CD8-positive, alpha-beta memory T cell (primary cell): ENCODE results near the gene MAGI2. TPM values are rescaled to one million over a fixed set of nuclear protein-coding genes. Genes with fewer than 3 reads are reported as not detected.

Source experiments
- CTCF ChIA-PET: fragments of 350-600 bp; sonication (Branson Sonifier 250); formaldehyde crosslinking; loops from one replicate; lab custom pipeline; 2021; ENCODE audit warnings: antibody characterized with exemption; lab: Charles Lee
- POLR2A ChIA-PET: fragments of 350-600 bp; sonication (Branson Sonifier 250); formaldehyde crosslinking; loops from one replicate; lab custom pipeline; 2021; ENCODE audit warnings: antibody characterized with exemption; lab: Charles Lee
- DNase-seq, 5 donors: peaks; one replicate each; pipeline versions ENCODE4 v3.0.0 to v3.0.0-alpha.2; 2020 to 2022; ENCODE audit warnings: mixed read lengths in 1 of 5
- H3K27ac ChIP-seq: one replicate; pipeline ENCODE4 v1.7.0; 2013; ENCODE audit warnings: low read depth, mild to moderate bottlenecking, low read length, moderate library complexity
- H3K27me3 ChIP-seq: 2 replicates; pipeline ENCODE4 v1.7.0; 2013; ENCODE audit warnings: low read length, mild to moderate bottlenecking; ENCODE audit not compliant: insufficient read depth, poor library complexity, severe bottlenecking
- H3K36me3 ChIP-seq: 2 replicates; pipeline ENCODE4 v1.7.0; 2013; ENCODE audit warnings: mild to moderate bottlenecking, low read length, moderate library complexity; ENCODE audit not compliant: insufficient read depth
- H3K4me1 ChIP-seq: 2 replicates; pipeline ENCODE4 v1.7.0; 2013; ENCODE audit warnings: mild to moderate bottlenecking, low read length, moderate library complexity; ENCODE audit not compliant: insufficient read depth
- H3K4me3 ChIP-seq: 2 replicates; pipeline ENCODE4 v1.7.0; 2013; ENCODE audit warnings: mild to moderate bottlenecking, low read length
- H3K9me3 ChIP-seq: 2 replicates; pipeline ENCODE4 v1.7.0; 2013; ENCODE audit warnings: mild to moderate bottlenecking, low read length
- H3K27ac Mint-ChIP-seq, 8 donors: one replicate each; pipeline ENCODE4 v1.8.0; 2020 to 2021; ENCODE audit warnings: mixed read lengths in 8 of 8, mild to moderate bottlenecking in 6 of 8, inconsistent platforms in 3 of 8, moderate library complexity in 3 of 8
- H3K27me3 Mint-ChIP-seq, 2 donors: one replicate each; pipeline ENCODE4 v1.8.0; 2020 to 2021; ENCODE audit warnings: mixed read lengths in 2 of 2, mild to moderate bottlenecking in 1 of 2, moderate library complexity in 1 of 2
- H3K36me3 Mint-ChIP-seq, 3 donors: one replicate each; pipeline ENCODE4 v1.8.0; 2020 to 2021; ENCODE audit warnings: mixed read lengths in 3 of 3, inconsistent platforms in 1 of 3, mild to moderate bottlenecking in 1 of 3
- H3K4me1 Mint-ChIP-seq, 3 donors: one replicate each; pipeline ENCODE4 v1.8.0; 2020 to 2021; ENCODE audit warnings: mixed read lengths in 3 of 3, inconsistent platforms in 1 of 3, mild to moderate bottlenecking in 1 of 3
- H3K4me3 Mint-ChIP-seq, 7 donors: one replicate each; pipeline ENCODE4 v1.8.0; 2020 to 2021; ENCODE audit warnings: mixed read lengths in 7 of 7, mild to moderate bottlenecking in 6 of 7, moderate library complexity in 4 of 7, inconsistent platforms in 2 of 7
- H3K9me3 Mint-ChIP-seq, 5 donors: one replicate each; pipeline ENCODE4 v1.8.0; 2020 to 2022; ENCODE audit warnings: mixed read lengths in 5 of 5, mild to moderate bottlenecking in 3 of 5, moderate library complexity in 2 of 5, inconsistent platforms in 1 of 5
- polyA plus RNA-seq: library from polyadenylated mRNA; unstranded; fragments of 300-500 nt; fragmentation: Illumina TruSeq; gene quantifications from one replicate; pipeline ENCODE4 v1.2.3, GENCODE V29; 2021
- total RNA-seq, 2 experiments: library from RNA; stranded (reverse); gene quantifications; one replicate each; pipeline ENCODE4 v1.2.3, GENCODE V29; 2021

MAGI2 gene
- total and polyA plus RNA-seq, 3 experiments from 2014 or later: 0.26 to 0.33 TPM; not detected in 1

GRCh38 chr7:79334334-79334733 lies 119.1 kb downstream of the MAGI2 start:
- Mint-ChIP-seq H3K36me3 (no peaks in the 10 kb centered on the region), H3K4me1 (no peaks in the 10 kb centered on the region), H3K27me3 (no peaks in the 10 kb centered on the region), H3K9me3 (peaks cover 0 to 17% (median 2%) of the 10 kb centered on the region in 5 donors), H3K4me3 (no peak overlapping the region), H3K27ac (no peak overlapping the region)
- DNase-seq: no peak
- ChIA-PET CTCF (no interaction called here), POLR2A (no interaction called here)
- Histone ChIP-seq H3K27ac (no peak overlapping the region), H3K9me3 (no peaks in the 10 kb centered on the region), H3K36me3 (no peaks in the 10 kb centered on the region), H3K27me3 (no peaks in the 10 kb centered on the region), H3K4me3 (no peak overlapping the region), H3K4me1 (no peaks in the 10 kb centered on the region)

GRCh38 chr7:79332091-79332490 lies 121.4 kb downstream of the MAGI2 start:
- ChIA-PET CTCF (no interaction called here), POLR2A (no interaction called here)
- H3K36me3 ChIP-seq: no peaks in the 10 kb centered on the region
- no peak overlapping the region for H3K27ac ChIP-seq
- H3K27me3 Mint-ChIP-seq: no peaks in the 10 kb centered on the region
- no peaks in the 10 kb centered on the region for H3K4me1 Mint-ChIP-seq
- H3K4me3 ChIP-seq: no peak overlapping the region
- H3K9me3 Mint-ChIP-seq: peaks cover 0 to 20% (median 0%) of the 10 kb centered on the region in 5 donors
- no peaks in the 10 kb centered on the region for H3K9me3 ChIP-seq
- no peak overlapping the region for H3K4me3 Mint-ChIP-seq
- no peak for DNase-seq
- H3K27ac Mint-ChIP-seq: no peak overlapping the region
- H3K36me3 Mint-ChIP-seq: no peaks in the 10 kb centered on the region
- H3K4me1 ChIP-seq: no peaks in the 10 kb centered on the region
- no peaks in the 10 kb centered on the region for H3K27me3 ChIP-seq

- no peaks in the 10 kb centered on the region for H3K4me1 Mint-ChIP-seq
- POLR2A ChIA-PET: no interaction called here
- no peaks in the 10 kb centered on the region for H3K27me3 ChIP-seq
Observed at GRCh38 chr7:79329464-79329863, 124.0 kb downstream of the MAGI2 start.

GRCh38 chr7:79320741-79321473 lies 132.6 kb downstream of the MAGI2 start:
- peaks cover 3 to 24% (median 6%) of the 10 kb centered on the region in 5 donors for H3K9me3 Mint-ChIP-seq
- no peaks in the 10 kb centered on the region for H3K36me3 Mint-ChIP-seq
- no peaks in the 10 kb centered on the region for H3K27me3 Mint-ChIP-seq
- H3K36me3 ChIP-seq: no peaks in the 10 kb centered on the region
- H3K4me1 ChIP-seq: no peaks in the 10 kb centered on the region
- CTCF ChIA-PET: no interaction called here
- no peaks in the 10 kb centered on the region for H3K4me1 Mint-ChIP-seq
- no peak for DNase-seq
- H3K4me3 Mint-ChIP-seq: no peak overlapping the region
- H3K27ac Mint-ChIP-seq: no peak overlapping the region
- H3K27ac ChIP-seq: no peak overlapping the region
- H3K27me3 ChIP-seq: no peaks in the 10 kb centered on the region
- no peak overlapping the region for H3K4me3 ChIP-seq
- POLR2A ChIA-PET: no interaction called here
- H3K9me3 ChIP-seq: no peaks in the 10 kb centered on the region

More at GRCh38 chr7:79329464-79329863, 124.0 kb downstream of the MAGI2 start:
- Histone ChIP-seq H3K4me1 (no peaks in the 10 kb centered on the region), H3K9me3 (no peaks in the 10 kb centered on the region), H3K27ac (no peak overlapping the region), H3K36me3 (no peaks in the 10 kb centered on the region), H3K4me3 (no peak overlapping the region)
- no peaks in the 10 kb centered on the region for H3K36me3 Mint-ChIP-seq
- H3K27ac Mint-ChIP-seq: no peak overlapping the region
- no peak overlapping the region for H3K4me3 Mint-ChIP-seq
- DNase-seq: no peak
- CTCF ChIA-PET: no interaction called here
- no peaks in the 10 kb centered on the region for H3K27me3 Mint-ChIP-seq
- H3K9me3 Mint-ChIP-seq: peaks cover 0 to 18% (median 2%) of the 10 kb centered on the region in 5 donors

- Histone ChIP-seq H3K9me3 (no peaks in the 10 kb centered on the region), H3K4me1 (no peaks in the 10 kb centered on the region), H3K4me3 (no peak overlapping the region), H3K27ac (no peak overlapping the region), H3K27me3 (no peaks in the 10 kb centered on the region), H3K36me3 (no peaks in the 10 kb centered on the region)
- no peaks in the 10 kb centered on the region for H3K27me3 Mint-ChIP-seq
- H3K4me3 Mint-ChIP-seq: no peak overlapping the region
- ChIA-PET POLR2A (no interaction called here), CTCF (no interaction called here)
- no peak for DNase-seq
- no peaks in the 10 kb centered on the region for H3K36me3 Mint-ChIP-seq
- peaks cover 3 to 21% (median 7%) of the 10 kb centered on the region in 5 donors for H3K9me3 Mint-ChIP-seq
- no peak overlapping the region for H3K27ac Mint-ChIP-seq
- H3K4me1 Mint-ChIP-seq: no peaks in the 10 kb centered on the region
Observed at GRCh38 chr7:79319369-79319768, 134.1 kb downstream of the MAGI2 start.

- no peak for DNase-seq
- Histone ChIP-seq H3K36me3 (no peaks in the 10 kb centered on the region), H3K27me3 (no peaks in the 10 kb centered on the region), H3K9me3 (no peaks in the 10 kb centered on the region), H3K4me1 (no peaks in the 10 kb centered on the region), H3K27ac (no peak overlapping the region), H3K4me3 (no peak overlapping the region)
- POLR2A ChIA-PET: no interaction called here
- H3K4me3 Mint-ChIP-seq: no peak overlapping the region
- no peaks in the 10 kb centered on the region for H3K4me1 Mint-ChIP-seq
- no peaks in the 10 kb centered on the region for H3K36me3 Mint-ChIP-seq
- H3K27ac Mint-ChIP-seq: no peak overlapping the region
- H3K9me3 Mint-ChIP-seq: peaks cover 0 to 18% (median 7%) of the 10 kb centered on the region in 5 donors
- CTCF ChIA-PET: no interaction called here
- no peaks in the 10 kb centered on the region for H3K27me3 Mint-ChIP-seq
Observed at GRCh38 chr7:79317728-79318127, 135.7 kb downstream of the MAGI2 start.

- H3K9me3 Mint-ChIP-seq: peaks cover 0 to 6% (median 2%) of the 10 kb centered on the region in 5 donors
- H3K4me3 Mint-ChIP-seq: no peak overlapping the region
- H3K27me3 Mint-ChIP-seq: no peaks in the 10 kb centered on the region
- no peak for DNase-seq
- no peaks in the 10 kb centered on the region for H3K9me3 ChIP-seq
- no peak overlapping the region for H3K4me3 ChIP-seq
- H3K27ac Mint-ChIP-seq: no peak overlapping the region
- no peak overlapping the region for H3K27ac ChIP-seq
- H3K27me3 ChIP-seq: no peaks in the 10 kb centered on the region
- CTCF ChIA-PET: no interaction called here
- H3K36me3 Mint-ChIP-seq: no peaks in the 10 kb centered on the region
- H3K4me1 Mint-ChIP-seq: no peaks in the 10 kb centered on the region
- no peaks in the 10 kb centered on the region for H3K4me1 ChIP-seq
- H3K36me3 ChIP-seq: no peaks in the 10 kb centered on the region
- POLR2A ChIA-PET: no interaction called here
Observed at GRCh38 chr7:79312022-79312421, 141.4 kb downstream of the MAGI2 start.

GRCh38 chr7:79308192-79308591 lies 145.3 kb downstream of the MAGI2 start:
- no peaks in the 10 kb centered on the region for H3K36me3 ChIP-seq
- no peaks in the 10 kb centered on the region for H3K4me1 ChIP-seq
- Mint-ChIP-seq H3K9me3 (peaks cover 0 to 4% (median 2%) of the 10 kb centered on the region in 5 donors), H3K4me1 (no peaks in the 10 kb centered on the region), H3K36me3 (no peaks in the 10 kb centered on the region), H3K27ac (no peak overlapping the region), H3K27me3 (no peaks in the 10 kb centered on the region), H3K4me3 (no peak overlapping the region)
- H3K27ac ChIP-seq: no peak overlapping the region
- H3K9me3 ChIP-seq: no peaks in the 10 kb centered on the region
- POLR2A ChIA-PET: no interaction called here
- DNase-seq: no peak
- H3K4me3 ChIP-seq: no peak overlapping the region
- CTCF ChIA-PET: no interaction called here
- H3K27me3 ChIP-seq: no peaks in the 10 kb centered on the region
